Thyroid gland (tissue), 4 donors: ENCODE measurements around the gene SEMA5A.

Experiments
- CTCF ChIP-seq, 6 experiments: fragments of 200-600 bp in 3 of 6; fragments of 450-650 bp in 3 of 6; sonication (generic) in 3 of 6; IDR thresholded peaks; one replicate each; pipeline ENCODE4 v1.5.1; 2016 to 2019; ENCODE audit warnings: antibody characterized with exemption in 6 of 6, mild to moderate bottlenecking in 2 of 6, inconsistent platforms in 1 of 6, moderate library complexity in 1 of 6
- POLR2A ChIP-seq, 2 donors: fragments of 450-650 bp; IDR thresholded peaks; one replicate each; pipeline ENCODE4 v1.6.1; 2017; ENCODE audit warnings: antibody characterized with exemption in 2 of 2, mild to moderate bottlenecking in 2 of 2, moderate library complexity in 1 of 2

DNA sequence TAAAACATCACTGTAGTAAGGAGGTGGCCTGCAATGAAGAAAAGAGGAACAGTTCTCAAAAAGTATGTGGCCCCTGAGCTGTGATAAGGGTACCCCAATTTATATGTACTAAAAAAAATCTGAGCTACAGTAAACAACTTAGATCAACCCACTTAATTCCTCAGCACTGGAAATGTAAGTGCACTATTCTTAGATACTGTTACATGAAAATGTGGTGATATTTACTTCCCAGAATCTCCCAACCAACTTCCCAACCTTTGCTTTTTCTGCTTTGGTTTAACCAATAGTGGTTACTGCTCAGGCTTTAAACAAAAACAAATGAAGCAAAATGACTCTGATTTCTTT is 114.8 kb downstream of the SEMA5A start:
- no peak for TF ChIP-seq CTCF (IDR thresholded peaks at IDR 0.05)
- TF ChIP-seq POLR2A (IDR thresholded peaks at IDR 0.05) = no peak
